ENCODE data around the gene CACNB3.
A peak's percentile ranks its signal among the peaks of the same experiment; 100 is the strongest.

CACNB3 gene

DNA sequence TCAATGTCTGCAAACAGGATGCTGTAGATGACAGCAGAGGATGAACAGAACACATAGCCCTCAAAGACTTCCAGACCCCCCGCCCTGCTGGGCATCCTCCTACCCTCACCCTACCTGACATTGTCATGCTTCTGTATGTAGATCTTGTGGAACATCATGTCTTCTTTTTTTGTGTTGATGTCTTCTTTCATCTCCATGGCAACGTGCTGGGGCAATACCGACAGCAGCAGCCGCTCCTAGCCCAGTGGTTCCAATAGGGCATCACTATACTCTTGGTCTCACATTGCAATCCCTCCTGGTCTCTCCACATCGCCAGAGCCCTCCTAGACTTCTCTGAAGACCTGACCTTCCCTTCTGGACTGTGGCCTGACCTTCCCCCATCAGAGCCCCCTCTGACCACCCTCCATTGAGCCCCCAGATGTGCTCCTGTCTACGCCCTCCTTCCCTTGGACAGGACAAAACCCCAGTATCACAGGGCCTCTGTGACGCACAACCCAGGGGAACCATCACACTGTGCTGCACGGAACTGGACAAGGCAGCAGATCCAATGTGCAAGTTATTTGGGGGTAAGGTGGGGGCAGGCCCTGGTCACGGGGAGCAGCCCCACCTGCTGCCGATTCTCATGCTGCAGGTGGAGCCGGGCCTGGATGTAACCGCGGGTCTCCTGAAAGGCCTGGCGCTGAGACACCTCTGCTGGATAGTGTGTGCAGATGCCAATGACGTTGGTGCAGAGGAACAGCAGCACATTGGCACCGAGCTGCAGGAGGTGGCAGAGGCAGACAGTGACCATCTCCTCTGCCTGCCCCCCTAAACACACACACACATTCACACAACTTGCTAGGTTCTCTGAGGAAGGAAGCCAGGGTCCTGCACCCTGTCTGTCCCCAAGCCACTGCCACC, 40.5 kb upstream of the CACNB3 start:
- peaks cover 0 to 72% (median 44%) of the 10 kb centered on the region in 5 donors for H3K4me1 ChIP-seq (ENCODE audit: control insufficient read depth in 5 of 5, insufficient read depth in 5 of 5, low read length in 5 of 5)
- H3K36me3 ChIP-seq (ENCODE audit: control insufficient read depth in 5 of 5, insufficient read depth in 5 of 5, low read length in 5 of 5): peaks cover 1 to 66% (median 64%) of the 10 kb centered on the region in 5 donors
- no peaks in the 10 kb centered on the region for H3K27me3 ChIP-seq (ENCODE audit: control insufficient read depth in 5 of 5, insufficient read depth in 4 of 5, low read length in 5 of 5)
- no peak overlapping the region for H3K9ac ChIP-seq (ENCODE audit: low read length in 5 of 5)
- H3K4me3 ChIP-seq (ENCODE audit: low read depth in 1 of 5, low read length in 5 of 5): no peak overlapping the region
- no peak overlapping the region for H3K27ac ChIP-seq (ENCODE audit: low read depth, low read length)
- no peaks in the 10 kb centered on the region for H3K9me3 ChIP-seq (ENCODE audit: control insufficient read depth in 5 of 5, low read length in 5 of 5)

- Histone ChIP-seq H3K4me3 (ENCODE audit: low read depth in 1 of 5, low read length in 5 of 5) (no peak overlapping the region), H3K36me3 (ENCODE audit: control insufficient read depth in 5 of 5, insufficient read depth in 5 of 5, low read length in 5 of 5) (peaks cover 0 to 52% (median 47%) of the 10 kb centered on the region in 5 donors), H3K9me3 (ENCODE audit: control insufficient read depth in 5 of 5, low read length in 5 of 5) (no peaks in the 10 kb centered on the region), H3K27ac (ENCODE audit: low read depth, low read length) (peak overlapping the region; percentile 63), H3K27me3 (ENCODE audit: control insufficient read depth in 5 of 5, insufficient read depth in 4 of 5, low read length in 5 of 5) (no peaks in the 10 kb centered on the region), H3K4me1 (ENCODE audit: control insufficient read depth in 5 of 5, insufficient read depth in 5 of 5, low read length in 5 of 5) (peaks cover 0 to 80% (median 45%) of the 10 kb centered on the region in 5 donors), H3K9ac (ENCODE audit: low read length in 5 of 5) (peak overlapping the region in 4 of 5 donors; percentile 16 to 72 (median 54))
Observed at GRCh38 chr12:48779869-48780268, 38.4 kb upstream of the CACNB3 start.

- no peaks in the 10 kb centered on the region for H3K9me3 ChIP-seq (ENCODE audit: control insufficient read depth in 5 of 5, low read length in 5 of 5)
- no peaks in the 10 kb centered on the region for H3K27me3 ChIP-seq (ENCODE audit: control insufficient read depth in 5 of 5, insufficient read depth in 4 of 5, low read length in 5 of 5)
- peak overlapping the region; percentile 63 for H3K27ac ChIP-seq (ENCODE audit: low read depth, low read length)
- H3K4me3 ChIP-seq (ENCODE audit: low read depth in 1 of 5, low read length in 5 of 5): peak overlapping the region in 2 of 5 donors; percentile 16 to 23
- H3K4me1 ChIP-seq (ENCODE audit: control insufficient read depth in 5 of 5, insufficient read depth in 5 of 5, low read length in 5 of 5): peaks cover 0 to 77% (median 46%) of the 10 kb centered on the region in 5 donors
- H3K36me3 ChIP-seq (ENCODE audit: control insufficient read depth in 5 of 5, insufficient read depth in 5 of 5, low read length in 5 of 5): peaks cover 0 to 46% (median 40%) of the 10 kb centered on the region in 5 donors
- H3K9ac ChIP-seq (ENCODE audit: low read length in 5 of 5): peak overlapping the region in 3 of 5 donors; percentile 53 to 72 (median 56)
Observed at GRCh38 chr12:48780381-48781025, 37.8 kb upstream of the CACNB3 start.

DNA sequence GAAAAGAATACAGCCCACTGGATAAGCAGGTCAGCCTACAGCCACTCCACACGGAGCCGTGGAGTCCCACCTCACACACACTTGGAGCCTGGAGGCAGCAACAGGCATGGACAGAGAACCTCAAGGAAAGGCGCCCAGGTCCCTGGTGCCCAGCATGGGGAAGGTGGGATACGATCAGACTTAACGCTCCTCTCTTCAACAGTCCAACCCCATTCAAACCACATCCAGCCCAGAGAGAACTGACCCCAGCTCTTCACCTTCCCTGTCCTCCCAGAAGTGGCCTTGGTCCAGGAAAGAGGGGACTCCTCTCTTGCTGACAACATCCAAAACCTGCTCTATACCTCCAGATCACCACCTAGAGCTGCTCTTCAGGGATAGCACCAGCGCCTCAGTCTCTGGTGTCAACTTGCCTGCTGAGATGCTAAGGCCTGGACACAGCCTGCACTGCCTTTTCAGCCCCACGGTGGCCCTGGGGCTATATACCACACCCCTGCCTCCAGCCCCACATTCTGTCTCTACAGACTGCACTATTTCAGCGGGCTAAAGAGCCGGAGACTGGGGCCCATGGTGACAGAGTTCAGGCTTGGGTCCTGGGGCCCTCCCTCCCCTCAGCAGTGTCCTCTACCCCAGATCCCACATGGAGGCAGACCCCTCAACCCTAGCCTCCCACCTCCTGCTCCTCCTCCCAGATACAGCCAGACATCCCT, 36.4 kb upstream of the CACNB3 start:
- Histone ChIP-seq H3K9ac (ENCODE audit: low read length in 5 of 5) (peak overlapping the region in 2 of 5 donors; percentile 8 to 16), H3K27ac (ENCODE audit: low read depth, low read length) (peak overlapping the region; percentile 26), H3K4me3 (ENCODE audit: low read depth in 1 of 5, low read length in 5 of 5) (no peak overlapping the region)

DNA sequence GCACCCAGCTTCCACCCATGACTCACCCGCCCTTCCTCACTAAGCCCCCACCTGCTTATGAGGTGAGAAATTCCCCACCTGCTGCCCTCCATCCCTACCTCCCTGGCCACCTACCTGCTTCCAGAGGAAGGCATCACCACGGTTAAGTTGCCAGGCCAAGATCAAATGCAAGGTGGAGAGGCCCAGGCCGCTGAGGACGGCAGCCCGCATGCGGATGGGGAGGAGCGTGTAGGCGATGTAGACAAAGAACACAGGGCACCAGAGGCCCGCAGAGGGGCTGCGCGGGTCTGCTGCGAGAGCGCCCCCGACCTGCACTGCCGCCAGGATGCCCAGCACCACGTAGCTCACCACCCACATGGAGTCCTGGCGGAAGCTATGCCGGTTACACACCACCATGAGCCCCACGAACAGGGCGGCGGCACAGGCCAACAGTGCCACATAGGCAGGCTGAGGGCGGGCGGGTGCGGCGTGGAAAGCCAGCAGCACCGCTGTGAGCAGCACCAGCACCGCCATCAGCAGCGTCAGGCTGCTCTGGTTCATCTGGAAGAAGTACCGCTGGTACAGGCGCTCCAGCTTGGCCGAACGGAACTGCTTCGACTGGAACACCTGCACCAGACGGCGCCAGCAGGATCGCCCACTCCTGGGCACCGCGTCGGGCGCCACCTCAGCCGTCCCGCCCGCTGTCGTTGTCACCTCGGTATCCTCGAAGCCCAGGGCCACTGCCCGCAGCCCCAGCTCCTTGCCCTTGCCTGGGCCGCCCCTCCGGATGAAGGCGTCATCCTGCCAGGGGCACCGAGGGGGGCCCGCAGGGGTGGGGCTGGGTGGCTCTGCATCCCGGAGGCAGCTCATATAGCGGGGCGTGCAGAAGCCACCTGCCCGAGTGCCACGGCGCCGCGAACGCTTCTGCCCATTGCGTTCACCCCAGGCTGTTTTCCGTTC, 35.6 kb upstream of the CACNB3 start:
- Histone ChIP-seq H3K9me3 (ENCODE audit: control insufficient read depth in 5 of 5, low read length in 5 of 5) (no peaks in the 10 kb centered on the region), H3K27ac (ENCODE audit: low read depth, low read length) (no peak overlapping the region), H3K27me3 (ENCODE audit: control insufficient read depth in 5 of 5, insufficient read depth in 4 of 5, low read length in 5 of 5) (no peaks in the 10 kb centered on the region), H3K9ac (ENCODE audit: low read length in 5 of 5) (peak overlapping the region in 1 of 5 donors; percentile 8), H3K4me1 (ENCODE audit: control insufficient read depth in 5 of 5, insufficient read depth in 5 of 5, low read length in 5 of 5) (peaks cover 5 to 84% (median 63%) of the 10 kb centered on the region in 5 donors), H3K36me3 (ENCODE audit: control insufficient read depth in 5 of 5, insufficient read depth in 5 of 5, low read length in 5 of 5) (peaks cover 0 to 24% (median 18%) of the 10 kb centered on the region in 5 donors), H3K4me3 (ENCODE audit: low read depth in 1 of 5, low read length in 5 of 5) (no peak overlapping the region)

More for the DNA sequence above, 36.4 kb upstream of the CACNB3 start:
- Histone ChIP-seq H3K36me3 (ENCODE audit: control insufficient read depth in 5 of 5, insufficient read depth in 5 of 5, low read length in 5 of 5) (peaks cover 0 to 32% (median 26%) of the 10 kb centered on the region in 5 donors), H3K4me1 (ENCODE audit: control insufficient read depth in 5 of 5, insufficient read depth in 5 of 5, low read length in 5 of 5) (peaks cover 2 to 81% (median 55%) of the 10 kb centered on the region in 5 donors), H3K9me3 (ENCODE audit: control insufficient read depth in 5 of 5, low read length in 5 of 5) (no peaks in the 10 kb centered on the region), H3K27me3 (ENCODE audit: control insufficient read depth in 5 of 5, insufficient read depth in 4 of 5, low read length in 5 of 5) (no peaks in the 10 kb centered on the region)

GRCh38 chr12:48783432-48783831, 34.9 kb upstream of the CACNB3 start:
- no peak overlapping the region for H3K27ac ChIP-seq (ENCODE audit: low read depth, low read length)
- H3K4me1 ChIP-seq (ENCODE audit: control insufficient read depth in 5 of 5, insufficient read depth in 5 of 5, low read length in 5 of 5): peaks cover 5 to 84% (median 66%) of the 10 kb centered on the region in 5 donors

DNA sequence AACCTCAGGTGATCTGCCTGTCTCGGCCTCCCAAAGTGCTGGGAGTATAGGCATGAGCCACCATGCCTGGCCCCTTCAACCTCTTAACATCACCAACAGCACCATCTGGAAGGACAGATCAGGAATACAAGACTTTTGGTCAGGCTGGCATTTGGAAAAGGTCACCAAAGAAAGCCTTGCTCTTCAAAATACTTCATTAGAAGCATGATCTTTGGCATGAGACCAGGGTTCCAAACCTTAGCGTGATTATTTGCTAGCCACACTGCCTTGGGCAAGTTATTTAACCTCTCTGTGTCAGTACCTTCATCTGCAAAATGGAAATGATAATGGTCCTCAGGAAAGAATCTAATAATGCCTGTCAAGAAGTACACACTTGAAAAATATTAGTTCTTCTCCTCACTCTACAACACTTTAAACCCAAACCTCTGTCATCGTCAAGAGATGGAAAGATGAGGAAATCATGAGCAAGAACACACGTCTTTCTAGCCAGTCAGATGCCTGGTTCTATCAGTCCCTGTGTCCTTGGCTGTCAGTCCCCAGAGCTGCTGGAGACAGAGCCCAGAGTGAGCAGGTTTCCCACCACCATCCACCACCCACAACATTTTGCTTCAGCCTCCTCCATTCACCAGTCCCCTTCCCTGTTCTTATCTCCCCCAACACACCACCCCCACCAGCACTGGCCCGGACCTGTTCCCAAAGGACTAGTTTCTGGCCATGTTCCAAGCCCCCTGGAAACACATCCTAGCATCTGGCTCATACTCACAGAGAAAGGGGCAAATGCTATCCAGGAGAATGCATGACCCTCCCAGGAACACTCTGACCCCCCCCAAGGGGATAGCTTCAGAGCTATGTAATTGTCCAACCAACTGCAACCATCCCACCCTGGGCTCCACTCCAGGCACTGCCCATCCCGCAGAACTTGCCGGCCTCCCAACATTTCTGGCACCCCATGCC, 31.4 kb upstream of the CACNB3 start:
- peak overlapping the region; percentile 10 to 98 (median 87) for H3K9ac ChIP-seq (ENCODE audit: low read length in 5 of 5)
- peak overlapping the region; percentile 78 for H3K27ac ChIP-seq (ENCODE audit: low read depth, low read length)
- peaks cover 5 to 58% (median 46%) of the 10 kb centered on the region in 5 donors for H3K4me1 ChIP-seq (ENCODE audit: control insufficient read depth in 5 of 5, insufficient read depth in 5 of 5, low read length in 5 of 5)
- H3K9me3 ChIP-seq (ENCODE audit: control insufficient read depth in 5 of 5, low read length in 5 of 5): no peaks in the 10 kb centered on the region
- H3K36me3 ChIP-seq (ENCODE audit: control insufficient read depth in 5 of 5, insufficient read depth in 5 of 5, low read length in 5 of 5): peaks cover 0 to 16% (median 12%) of the 10 kb centered on the region in 5 donors
- no peaks in the 10 kb centered on the region for H3K27me3 ChIP-seq (ENCODE audit: control insufficient read depth in 5 of 5, insufficient read depth in 4 of 5, low read length in 5 of 5)
- peak overlapping the region; percentile 76 to 93 (median 85) for H3K4me3 ChIP-seq (ENCODE audit: low read depth in 1 of 5, low read length in 5 of 5)

More at GRCh38 chr12:48783432-48783831, 34.9 kb upstream of the CACNB3 start:
- Histone ChIP-seq H3K36me3 (ENCODE audit: control insufficient read depth in 5 of 5, insufficient read depth in 5 of 5, low read length in 5 of 5) (peaks cover 0 to 17% (median 14%) of the 10 kb centered on the region in 5 donors), H3K9me3 (ENCODE audit: control insufficient read depth in 5 of 5, low read length in 5 of 5) (no peaks in the 10 kb centered on the region), H3K27me3 (ENCODE audit: control insufficient read depth in 5 of 5, insufficient read depth in 4 of 5, low read length in 5 of 5) (no peaks in the 10 kb centered on the region), H3K4me3 (ENCODE audit: low read depth in 1 of 5, low read length in 5 of 5) (no peak overlapping the region), H3K9ac (ENCODE audit: low read length in 5 of 5) (no peak overlapping the region)

DNA sequence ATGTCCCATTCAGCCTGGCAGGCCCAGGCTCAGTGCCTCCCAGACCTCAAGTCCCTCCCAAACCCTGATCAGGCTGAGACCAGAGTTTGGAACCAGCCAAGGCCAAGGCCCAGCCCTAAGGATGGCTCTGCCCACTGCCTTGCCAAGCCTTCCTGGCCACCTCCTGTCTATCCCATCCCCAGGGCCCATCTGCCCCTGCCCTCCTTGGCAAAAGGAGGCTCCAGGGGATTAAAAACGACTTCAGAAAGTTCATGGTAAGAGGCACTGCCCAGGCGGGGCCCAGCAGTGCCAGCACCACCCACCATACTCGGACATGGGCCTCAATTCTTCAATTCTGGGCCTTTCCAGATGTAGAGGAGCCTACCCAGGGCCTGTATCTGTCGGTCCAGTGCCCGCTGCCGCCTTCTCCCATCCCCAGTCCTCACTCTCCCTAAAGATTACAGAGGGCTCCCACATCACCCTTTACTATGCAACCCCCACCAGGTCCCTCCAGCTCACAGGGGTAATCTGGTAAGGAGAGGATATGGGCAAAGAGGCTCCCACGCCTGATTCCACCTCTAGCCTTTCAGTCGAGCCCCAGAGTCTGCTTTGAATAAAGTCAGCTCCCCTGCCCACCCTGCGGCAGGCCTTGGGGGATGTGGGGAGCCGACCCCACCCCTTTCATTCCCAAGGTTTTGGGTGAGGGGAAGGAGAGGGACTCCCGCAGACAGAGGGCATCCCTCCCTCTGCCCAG, 30.3 kb upstream of the CACNB3 start:
- Histone ChIP-seq H3K27ac (ENCODE audit: low read depth, low read length) (peak overlapping the region; percentile 78), H3K4me3 (ENCODE audit: low read depth in 1 of 5, low read length in 5 of 5) (peak overlapping the region; percentile 76 to 93 (median 85)), H3K9me3 (ENCODE audit: control insufficient read depth in 5 of 5, low read length in 5 of 5) (no peaks in the 10 kb centered on the region), H3K9ac (ENCODE audit: low read length in 5 of 5) (peak overlapping the region; percentile 77 to 98 (median 89)), H3K27me3 (ENCODE audit: control insufficient read depth in 5 of 5, insufficient read depth in 4 of 5, low read length in 5 of 5) (no peaks in the 10 kb centered on the region), H3K36me3 (ENCODE audit: control insufficient read depth in 5 of 5, insufficient read depth in 5 of 5, low read length in 5 of 5) (peaks cover 0 to 5% (median 2%) of the 10 kb centered on the region in 5 donors), H3K4me1 (ENCODE audit: control insufficient read depth in 5 of 5, insufficient read depth in 5 of 5, low read length in 5 of 5) (peaks cover 5 to 48% (median 36%) of the 10 kb centered on the region in 5 donors)
